ENCODE results near the gene FAM180A.

FAM180A gene

GRCh38 chr7:135708041-135708440, 40.6 kb downstream of the FAM180A start:
- no peak overlapping the region for H3K4me3 ChIP-seq (ENCODE audit: low read depth, low read length)
- no peak for TF ChIP-seq MYC (IDR thresholded peaks at IDR 0.05; ENCODE audit: low read depth, low read length)
- TF ChIP-seq, protein P1, sequence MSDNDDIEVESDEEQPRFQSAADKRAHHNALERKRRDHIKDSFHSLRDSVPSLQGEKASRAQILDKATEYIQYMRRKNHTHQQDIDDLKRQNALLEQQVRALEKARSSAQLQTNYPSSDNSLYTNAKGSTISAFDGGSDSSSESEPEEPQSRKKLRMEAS (IDR thresholded peaks at IDR 0.05; ENCODE audit: low read depth, low read length), result no peak
- TF ChIP-seq, protein P2, sequence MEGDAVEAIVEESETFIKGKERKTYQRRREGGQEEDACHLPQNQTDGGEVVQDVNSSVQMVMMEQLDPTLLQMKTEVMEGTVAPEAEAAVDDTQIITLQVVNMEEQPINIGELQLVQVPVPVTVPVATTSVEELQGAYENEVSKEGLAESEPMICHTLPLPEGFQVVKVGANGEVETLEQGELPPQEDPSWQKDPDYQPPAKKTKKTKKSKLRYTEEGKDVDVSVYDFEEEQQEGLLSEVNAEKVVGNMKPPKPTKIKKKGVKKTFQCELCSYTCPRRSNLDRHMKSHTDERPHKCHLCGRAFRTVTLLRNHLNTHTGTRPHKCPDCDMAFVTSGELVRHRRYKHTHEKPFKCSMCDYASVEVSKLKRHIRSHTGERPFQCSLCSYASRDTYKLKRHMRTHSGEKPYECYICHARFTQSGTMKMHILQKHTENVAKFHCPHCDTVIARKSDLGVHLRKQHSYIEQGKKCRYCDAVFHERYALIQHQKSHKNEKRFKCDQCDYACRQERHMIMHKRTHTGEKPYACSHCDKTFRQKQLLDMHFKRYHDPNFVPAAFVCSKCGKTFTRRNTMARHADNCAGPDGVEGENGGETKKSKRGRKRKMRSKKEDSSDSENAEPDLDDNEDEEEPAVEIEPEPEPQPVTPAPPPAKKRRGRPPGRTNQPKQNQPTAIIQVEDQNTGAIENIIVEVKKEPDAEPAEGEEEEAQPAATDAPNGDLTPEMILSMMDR (IDR thresholded peaks at IDR 0.05; ENCODE audit: low read depth, low read length), result no peak
- no peak for TF ChIP-seq POLR2A (IDR thresholded peaks at IDR 0.05; ENCODE audit: extremely low read depth, insufficient read length)

GRCh38 chr7:135707570-135707966, 41.0 kb downstream of the FAM180A start:
- no peak overlapping the region for H3K4me3 ChIP-seq (ENCODE audit: low read depth, low read length)
- no peak for DNase-seq (ENCODE audit: low read depth)
- TF ChIP-seq, protein P1 (IDR thresholded peaks at IDR 0.05; ENCODE audit: low read depth, low read length), result no peak
- TF ChIP-seq MYC (IDR thresholded peaks at IDR 0.05; ENCODE audit: low read depth, low read length) (no peak), POLR2A (IDR thresholded peaks at IDR 0.05; ENCODE audit: extremely low read depth, insufficient read length) (no peak)
- TF ChIP-seq, protein P2 (IDR thresholded peaks at IDR 0.05; ENCODE audit: low read depth, low read length), result no peak

More at GRCh38 chr7:135708041-135708440, 40.6 kb downstream of the FAM180A start:
- peak; percentile 27 for DNase-seq (ENCODE audit: low read depth)

GRCh38 chr7:135706858-135707569, 41.6 kb downstream of the FAM180A start:
- no peak for DNase-seq (ENCODE audit: low read depth)
- H3K4me3 ChIP-seq (ENCODE audit: low read depth, low read length), result no peak overlapping the region
- TF ChIP-seq, protein P2 (IDR thresholded peaks at IDR 0.05; ENCODE audit: low read depth, low read length), result no peak
- TF ChIP-seq POLR2A (IDR thresholded peaks at IDR 0.05; ENCODE audit: extremely low read depth, insufficient read length) (no peak), MYC (IDR thresholded peaks at IDR 0.05; ENCODE audit: low read depth, low read length) (no peak)
- TF ChIP-seq, protein P1 (IDR thresholded peaks at IDR 0.05; ENCODE audit: low read depth, low read length), result no peak

GRCh38 chr7:135706038-135706742, 42.4 kb downstream of the FAM180A start:
- no peak overlapping the region for H3K4me3 ChIP-seq (ENCODE audit: low read depth, low read length)
- DNase-seq (ENCODE audit: low read depth), result no peak
- TF ChIP-seq, protein P1 (IDR thresholded peaks at IDR 0.05; ENCODE audit: low read depth, low read length), result no peak
- TF ChIP-seq POLR2A (IDR thresholded peaks at IDR 0.05; ENCODE audit: extremely low read depth, insufficient read length), result no peak
- no peak for TF ChIP-seq MYC (IDR thresholded peaks at IDR 0.05; ENCODE audit: low read depth, low read length)
- TF ChIP-seq, protein P2 (IDR thresholded peaks at IDR 0.05; ENCODE audit: low read depth, low read length), result no peak

DNA sequence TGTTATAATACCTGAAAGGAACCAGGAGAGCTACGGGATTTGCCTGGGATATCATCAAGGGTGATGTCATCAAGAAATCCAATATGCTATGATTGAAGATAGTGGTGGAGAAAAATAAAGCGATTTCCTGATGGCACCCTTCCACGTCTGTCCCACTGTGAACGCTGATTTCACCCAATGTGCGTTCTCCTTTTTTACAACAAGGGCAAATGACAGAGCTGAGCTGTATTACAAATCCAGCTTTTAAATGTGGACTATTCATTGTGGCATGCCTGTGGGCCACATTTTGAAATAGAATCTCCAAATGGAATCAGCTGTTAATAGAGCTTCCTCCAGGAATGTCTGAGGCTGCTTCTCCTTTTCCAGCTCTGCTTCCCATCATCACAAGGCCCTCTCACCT, 43.9 kb downstream of the FAM180A start:
- TF ChIP-seq, protein P2 (IDR thresholded peaks at IDR 0.05; ENCODE audit: low read depth, low read length), result no peak
- TF ChIP-seq POLR2A (IDR thresholded peaks at IDR 0.05; ENCODE audit: extremely low read depth, insufficient read length) (no peak), MYC (IDR thresholded peaks at IDR 0.05; ENCODE audit: low read depth, low read length) (no peak)
- TF ChIP-seq, protein P1 (IDR thresholded peaks at IDR 0.05; ENCODE audit: low read depth, low read length), result no peak
- DNase-seq (ENCODE audit: low read depth), result no peak
- H3K4me3 ChIP-seq (ENCODE audit: low read depth, low read length), result no peak overlapping the region
